ENCODE data around the gene LYL1.

LYL1 gene

GRCh38 chr19:13116282-13117175, 13.9 kb upstream of the LYL1 start, which contains the start of gene TRMT1:
Gene TRMT1, minus strand, starts transcription at chr19:13116740. Its CDS starts 341 bp downstream, at chr19:13116399.
- Histone ChIP-seq H3K4me1 (peaks cover 0 to 42% (median 31%) of the 10 kb centered on the region in 4 donors), H3K27ac (peak within 1 kb of the TSS; percentile 61 to 70), H3K36me3 (peaks cover 0 to 36% (median 20%) of the 10 kb centered on the region in 3 donors), H3K27me3 (no peaks in the 10 kb centered on the region), H3K4me3 (peak within 1 kb of the TSS; percentile 70 to 98), H3K9me3 (no peaks in the 10 kb centered on the region)
- no peak for TF ChIP-seq CTCF (IDR thresholded peaks at IDR 0.05)
- peak; percentile 94 for DNase-seq
- intact Hi-C loops (cut with DNase I; ENCODE audit: low total_unique reads): no loop called here

GRCh38 chr19:13115936-13116281, 13.3 kb upstream of the LYL1 start:
- Histone ChIP-seq H3K9me3 (no peaks in the 10 kb centered on the region), H3K4me1 (peaks cover 0 to 42% (median 31%) of the 10 kb centered on the region in 4 donors), H3K27ac (peak overlapping the region; percentile 61 to 70), H3K36me3 (peaks cover 0 to 36% (median 20%) of the 10 kb centered on the region in 3 donors), H3K27me3 (no peaks in the 10 kb centered on the region), H3K4me3 (peak overlapping the region; percentile 70 to 98)
- TF ChIP-seq CTCF (IDR thresholded peaks at IDR 0.05): no peak
- intact Hi-C loops (cut with DNase I; ENCODE audit: low total_unique reads): no loop called here
- no peak for DNase-seq

- H3K36me3 ChIP-seq: peaks cover 0 to 67% (median 34%) of the 10 kb centered on the region in 3 donors
- no peak for DNase-seq
- no peaks in the 10 kb centered on the region for H3K9me3 ChIP-seq
- H3K27me3 ChIP-seq: no peaks in the 10 kb centered on the region
- no peak for TF ChIP-seq CTCF (IDR thresholded peaks at IDR 0.05)
- H3K4me1 ChIP-seq: peaks cover 0 to 17% (median 11%) of the 10 kb centered on the region in 4 donors
- H3K4me3 ChIP-seq: no peak overlapping the region
- intact Hi-C loops (cut with DNase I; ENCODE audit: low total_unique reads): no loop called here
- no peak overlapping the region for H3K27ac ChIP-seq
These were observed 9.9 kb upstream of the LYL1 start for GRCh38 chr19:13112555-13112954.

GRCh38 chr19:13110099-13110610, 7.5 kb upstream of the LYL1 start:
- H3K4me1 ChIP-seq: peaks cover 0 to under 1% (median under 1%) of the 10 kb centered on the region in 4 donors
- intact Hi-C loops (cut with DNase I; ENCODE audit: low total_unique reads): no loop called here
- H3K9me3 ChIP-seq: no peaks in the 10 kb centered on the region
- no peak overlapping the region for H3K27ac ChIP-seq
- DNase-seq: no peak
- no peak for TF ChIP-seq CTCF (IDR thresholded peaks at IDR 0.05)
- H3K36me3 ChIP-seq: peaks cover 0 to 75% (median 43%) of the 10 kb centered on the region in 3 donors
- no peaks in the 10 kb centered on the region for H3K27me3 ChIP-seq
- no peak overlapping the region for H3K4me3 ChIP-seq

GRCh38 chr19:13109361-13110098, 6.9 kb upstream of the LYL1 start:
- H3K4me3 ChIP-seq: no peak overlapping the region
- H3K36me3 ChIP-seq: peaks cover 0 to 75% (median 43%) of the 10 kb centered on the region in 3 donors
- H3K27ac ChIP-seq: no peak overlapping the region
- DNase-seq: no peak
- peaks cover 0 to 6% (median 0%) of the 10 kb centered on the region in 4 donors for H3K4me1 ChIP-seq
- TF ChIP-seq CTCF (IDR thresholded peaks at IDR 0.05): no peak
- no peaks in the 10 kb centered on the region for H3K27me3 ChIP-seq
- intact Hi-C loops (cut with DNase I; ENCODE audit: low total_unique reads): no loop called here
- no peaks in the 10 kb centered on the region for H3K9me3 ChIP-seq

Measured in tibial artery (tissue), 4 donors.